Fibroblast of lung (primary cell): Measurements from ENCODE around the gene UGT2B17. TPM values are rescaled to one million over a fixed set of nuclear protein-coding genes. Genes with fewer than 3 reads are reported as not detected.

Experiments used
- DNase-seq, 2 donors: peaks; one replicate each; pipeline versions ENCODE4 v3.0.0 to v3.0.0-alpha.2; 2010; ENCODE audit warnings: low read depth in 2 of 2
- H2AFZ ChIP-seq: 2 replicates; pipeline ENCODE4 v1.5.1; 2012; ENCODE audit warnings: low read length, control low read depth, inconsistent platforms
- H3K27ac ChIP-seq: 2 replicates; pipeline ENCODE4 v1.5.1; 2011; ENCODE audit warnings: low read length, control low read depth; ENCODE audit not compliant: insufficient read depth
- H3K27me3 ChIP-seq: 2 replicates; pipeline ENCODE4 v1.5.1; 2011; ENCODE audit warnings: mild to moderate bottlenecking, low read length; ENCODE audit not compliant: control insufficient read depth, insufficient read depth
- H3K36me3 ChIP-seq: 2 replicates; pipeline ENCODE4 v1.5.1; 2011; ENCODE audit warnings: low read length; ENCODE audit not compliant: control insufficient read depth, insufficient read depth
- H3K4me1 ChIP-seq: 2 replicates; pipeline ENCODE4 v1.5.1; 2011; ENCODE audit warnings: low read length; ENCODE audit not compliant: control insufficient read depth, insufficient read depth; ENCODE audit errors: extremely low read depth
- H3K4me2 ChIP-seq: 2 replicates; pipeline ENCODE4 v1.5.1; 2011; ENCODE audit warnings: low read length, control low read depth; ENCODE audit not compliant: insufficient read depth; ENCODE audit errors: extremely low read depth
- H3K4me3 ChIP-seq, 4 experiments: fragments of 200-600 bp in 1 of 4; sonication (generic) in 1 of 4; replicated peaks in 1 of 4; 2 replicates each; pipeline ENCODE4 v1.5.1; 2011 to 2016; ENCODE audit warnings: low read length in 4 of 4, low read depth in 3 of 4, mild to moderate bottlenecking in 3 of 4, control low read depth in 2 of 4, inconsistent platforms in 1 of 4, mixed read lengths in 1 of 4; ENCODE audit not compliant: insufficient read depth in 1 of 4; ENCODE audit errors: control extremely low read depth in 1 of 4
- H3K79me2 ChIP-seq: 2 replicates; pipeline ENCODE4 v1.5.1; 2012; ENCODE audit warnings: mild to moderate bottlenecking, low read length, inconsistent platforms; ENCODE audit not compliant: control insufficient read depth, insufficient read depth
- H3K9ac ChIP-seq: 2 replicates; pipeline ENCODE4 v1.5.1; 2011; ENCODE audit warnings: mild to moderate bottlenecking, low read length, control low read depth; ENCODE audit not compliant: insufficient read depth
- H3K9me3 ChIP-seq: 2 replicates; pipeline ENCODE4 v1.5.1; 2012; ENCODE audit warnings: low read depth, low read length; ENCODE audit not compliant: control insufficient read depth, insufficient read depth
- H4K20me1 ChIP-seq: 2 replicates; pipeline ENCODE4 v1.5.1; 2011; ENCODE audit warnings: low read length; ENCODE audit not compliant: control insufficient read depth, insufficient read depth; ENCODE audit errors: extremely low read depth
- CTCF ChIP-seq, 2 donors: IDR thresholded peaks in 1 of 2; conservative IDR thresholded peaks in 1 of 2; 1 replicate in 1 of 2; 2 replicates in 1 of 2; pipeline ENCODE4 v1.5.1; 2011 to 2012; ENCODE audit warnings: low read length in 2 of 2, control low read depth in 1 of 2, inconsistent platforms in 1 of 2, low read depth in 1 of 2, mild to moderate bottlenecking in 1 of 2
- EZH2 ChIP-seq: IDR thresholded peaks from 2 replicates; pipeline ENCODE4 v1.5.1; 2012; ENCODE audit warnings: low read length, control low read depth, mild to moderate bottlenecking; ENCODE audit errors: missing control alignments
- polyA plus RNA-seq, 2 donors: library from polyadenylated mRNA; depleted of rRNA in 1 of 2; stranded (reverse) in 1 of 2; unstranded in 1 of 2; fragments of >200 nt; gene quantifications; 2 replicates each; pipeline ENCODE4 v1.2.1, GENCODE V29; 2011 to 2012; ENCODE audit warnings: missing spikeins in 1 of 2
- total RNA-seq: library from RNA; depleted of rRNA; stranded (reverse); fragments of >200 nt; gene quantifications from 2 replicates; pipeline ENCODE4 v1.2.1, GENCODE V29; 2014

The UGT2B17 gene
- total and polyA plus RNA-seq, 2 donors (not counting 1 experiment from before 2014, with no cell fraction given), result not detected

GRCh38 chr4:68490826-68491457, 85.2 kb downstream of the UGT2B17 start:
- no peaks in the 10 kb centered on the region for H3K9me3 ChIP-seq
- no peak overlapping the region for H3K9ac ChIP-seq
- no peaks in the 10 kb centered on the region for H3K36me3 ChIP-seq
- no peaks in the 10 kb centered on the region for H3K79me2 ChIP-seq
- TF ChIP-seq CTCF (conservative IDR thresholded peaks at IDR 0.05 in 1 of 2, IDR thresholded peaks at IDR 0.05 in 1 of 2; ENCODE audit: low read depth in 1 of 2, low read length in 2 of 2), result no peak
- H3K4me1 ChIP-seq, result no peaks in the 10 kb centered on the region
- H3K4me3 ChIP-seq, result no peak overlapping the region
- H4K20me1 ChIP-seq, result no peaks in the 10 kb centered on the region
- H3K4me2 ChIP-seq, result no peak overlapping the region
- H3K27me3 ChIP-seq, result no peaks in the 10 kb centered on the region
- H3K27ac ChIP-seq, result no peak overlapping the region
- DNase-seq, result peak in 1 of 2 donors; percentile 7
- H2AFZ ChIP-seq, result no peak overlapping the region

- Histone ChIP-seq H3K27ac (no peak overlapping the region), H3K4me1 (no peaks in the 10 kb centered on the region), H4K20me1 (no peaks in the 10 kb centered on the region), H2AFZ (no peak overlapping the region), H3K9me3 (no peaks in the 10 kb centered on the region), H3K27me3 (no peaks in the 10 kb centered on the region), H3K9ac (no peak overlapping the region), H3K79me2 (no peaks in the 10 kb centered on the region), H3K4me3 (no peak overlapping the region), H3K4me2 (no peak overlapping the region), H3K36me3 (no peaks in the 10 kb centered on the region)
- no peak for DNase-seq
- no peak for TF ChIP-seq EZH2
- no peak for TF ChIP-seq CTCF (conservative IDR thresholded peaks at IDR 0.05 in 1 of 2, IDR thresholded peaks at IDR 0.05 in 1 of 2; ENCODE audit: low read depth in 1 of 2, low read length in 2 of 2)
Measured at GRCh38 chr4:68489338-68489737, 86.8 kb downstream of the UGT2B17 start.

Other genes starting within 250 kb of the UGT2B17 start
- gene YTHDC1, start 226.2 kb downstream of the UGT2B17 start, total RNA-seq, result 38.5 and 47.6 TPM in 2 replicates
- gene YTHDC1, start 226.2 kb downstream of the UGT2B17 start, polyA plus RNA-seq, result 34.6 and 35.3 TPM in 2 replicates
- gene TMPRSS11E, start 128.9 kb downstream of the UGT2B17 start, total RNA-seq, result not detected in 2 replicates
- gene TMPRSS11E, start 128.9 kb downstream of the UGT2B17 start, polyA plus RNA-seq, result not detected in 2 replicates
- gene UGT2B15, start 94.3 kb upstream of the UGT2B17 start, total RNA-seq, result not detected in 2 replicates
- gene UGT2B15, start 94.3 kb upstream of the UGT2B17 start, polyA plus RNA-seq, result not detected in 2 replicates
- not detected in 2 replicates for gene UGT2B10, start 239.7 kb upstream of the UGT2B17 start, total RNA-seq
- gene UGT2B10, start 239.7 kb upstream of the UGT2B17 start, polyA plus RNA-seq, result not detected in 2 replicates